Psoas muscle (tissue), 8 donors: ENCODE results near the gene LMX1A. TPM values are rescaled to one million over a fixed set of nuclear protein-coding genes. Genes with fewer than 3 reads are reported as not detected.

Experiments used
- ATAC-seq, 4 donors: fragments of 200-7000 bp; cut with Tn5 transposase; one replicate each; pipeline ENCODE4 v1.9.1; 2020; ENCODE audit warnings: moderate library complexity in 3 of 4, mild to moderate bottlenecking in 2 of 4
- DNase-seq, 2 donors: peaks; one replicate each; pipeline ENCODE4 v3.0.0-alpha.2; 2020
- H3K27ac ChIP-seq: fragments of 200-600 bp; one replicate; pipeline ENCODE4 v1.8.0; 2022
- H3K27me3 ChIP-seq, 3 donors: fragments of 200-600 bp in 1 of 3; one replicate each; pipeline versions ENCODE4 v1.6.1 to v1.8.0; 2013 to 2022; ENCODE audit warnings: low read length in 2 of 3, mild to moderate bottlenecking in 2 of 3, moderate library complexity in 1 of 3; ENCODE audit not compliant: insufficient read depth in 3 of 3
- H3K36me3 ChIP-seq, 2 donors: fragments of 200-600 bp in 1 of 2; one replicate each; pipeline versions ENCODE4 v1.6.1 to v1.8.0; 2013 to 2022; ENCODE audit warnings: low read depth in 1 of 2, mild to moderate bottlenecking in 1 of 2, moderate library complexity in 1 of 2; ENCODE audit not compliant: insufficient read depth in 1 of 2
- H3K4me1 ChIP-seq: fragments of 200-600 bp; one replicate; pipeline ENCODE4 v1.8.0; 2022
- H3K4me3 ChIP-seq: fragments of 200-600 bp; one replicate; pipeline ENCODE4 v1.8.0; 2022; ENCODE audit warnings: mild to moderate bottlenecking
- H3K9me3 ChIP-seq: fragments of 200-600 bp; one replicate; pipeline ENCODE4 v1.8.0; 2022
- WGBS, 3 donors: extraction: QIAGEN DNeasy Blood & Tissue Kit; methylation state at CpG; one replicate each; pipeline versions ENCODE4 v1.1.6 to v1.1.7; 2013; 5-methylcytosine and 5-hydroxymethylcytosine counted together
- intact Hi-C, 2 donors: fragments of 100-400 bp; cut with DNase I; formaldehyde crosslinking; loops; one replicate each; pipeline versions ENCODE4 v1.11.0 to v1.14.2; 2022
- polyA plus RNA-seq, 3 donors: library from polyadenylated mRNA; stranded (reverse); fragments of 200-250 nt; gene quantifications; one replicate each; pipeline ENCODE4 v1.2.3, GENCODE V29; 2013
- total RNA-seq, 4 donors: library from RNA; stranded (reverse); fragmentation: NEBNext Ultra II Directional in 2 of 4; extraction: Animal tissue kit (Norgen Biotek cat#: 25700) in 2 of 4; gene quantifications; one replicate each; pipeline versions ENCODE4 v1.2.1 to v1.2.4, GENCODE V29; 2021 to 2023
- TF ChIP-seq, protein P1 (sequence below): fragments of 200-600 bp; IDR thresholded peaks from one replicate; pipeline ENCODE4 v1.8.0; 2022; ENCODE audit warnings: antibody characterized with exemption
- donor health status: healthy with polysubstance abuse.
- donor health status: DM: no; HTN: no; CAD: no; lungs with moderate emphysema.
- donor health status: Bipolar disorder and iron deficiency.
- donor health status: healthy.
- donor health status: DM: yes; HTN: yes; CAD: no.
- donor health status: DM: no; HTN: no; CAD: no.
- donor health status: DM: no; HTN: no; CAD: no.
- donor health status: DM: yes; HTN: yes; CAD: no.

The LMX1A gene
- total and polyA plus RNA-seq, 7 donors, result 0.04 to 0.36 (median 0.16) TPM; not detected in 3

DNA sequence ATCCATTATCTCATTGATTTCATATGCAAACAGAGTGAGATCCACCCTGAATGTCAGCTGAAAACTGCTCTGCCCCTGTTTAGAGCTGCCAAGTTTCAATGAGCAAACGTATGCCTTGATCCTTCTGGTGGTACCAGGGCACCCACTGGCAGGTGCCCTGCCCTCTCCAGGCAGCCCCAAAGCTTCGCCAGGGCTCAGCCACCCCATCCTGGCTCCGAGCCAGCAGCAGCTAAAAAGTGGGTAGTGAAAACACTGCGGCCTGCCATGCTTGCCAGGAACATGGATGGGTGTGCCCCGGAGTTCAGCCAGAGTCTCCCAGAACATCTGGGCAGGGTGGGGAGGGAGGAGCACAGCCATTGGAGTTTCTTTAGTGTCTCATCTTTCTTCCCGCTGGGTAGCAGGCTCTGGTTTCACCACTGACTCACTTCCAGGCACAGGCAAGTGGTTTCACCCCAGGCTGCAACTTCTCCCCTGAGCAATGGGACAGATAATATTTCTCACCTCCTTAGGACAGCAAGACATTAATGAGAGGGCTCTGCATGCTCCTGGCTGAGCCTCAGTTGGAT lies 8.1 kb upstream of the LMX1A start:
- TF ChIP-seq, protein P1, sequence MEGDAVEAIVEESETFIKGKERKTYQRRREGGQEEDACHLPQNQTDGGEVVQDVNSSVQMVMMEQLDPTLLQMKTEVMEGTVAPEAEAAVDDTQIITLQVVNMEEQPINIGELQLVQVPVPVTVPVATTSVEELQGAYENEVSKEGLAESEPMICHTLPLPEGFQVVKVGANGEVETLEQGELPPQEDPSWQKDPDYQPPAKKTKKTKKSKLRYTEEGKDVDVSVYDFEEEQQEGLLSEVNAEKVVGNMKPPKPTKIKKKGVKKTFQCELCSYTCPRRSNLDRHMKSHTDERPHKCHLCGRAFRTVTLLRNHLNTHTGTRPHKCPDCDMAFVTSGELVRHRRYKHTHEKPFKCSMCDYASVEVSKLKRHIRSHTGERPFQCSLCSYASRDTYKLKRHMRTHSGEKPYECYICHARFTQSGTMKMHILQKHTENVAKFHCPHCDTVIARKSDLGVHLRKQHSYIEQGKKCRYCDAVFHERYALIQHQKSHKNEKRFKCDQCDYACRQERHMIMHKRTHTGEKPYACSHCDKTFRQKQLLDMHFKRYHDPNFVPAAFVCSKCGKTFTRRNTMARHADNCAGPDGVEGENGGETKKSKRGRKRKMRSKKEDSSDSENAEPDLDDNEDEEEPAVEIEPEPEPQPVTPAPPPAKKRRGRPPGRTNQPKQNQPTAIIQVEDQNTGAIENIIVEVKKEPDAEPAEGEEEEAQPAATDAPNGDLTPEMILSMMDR, result no peak
- no peak overlapping the region for H3K27ac ChIP-seq
- H3K27me3 ChIP-seq, result peaks cover 0 to 4% (median 0%) of the 10 kb centered on the region in 3 donors
- H3K4me3 ChIP-seq, result no peak overlapping the region
- H3K4me1 ChIP-seq, result no peaks in the 10 kb centered on the region
- H3K36me3 ChIP-seq, result no peaks in the 10 kb centered on the region
- intact Hi-C loops, result loop anchor here (2.0 to 5.0 kb wide), 2 partner anchors 106 to 222 kb away; no protein-coding TSS in a partner anchor
- DNase-seq (peak; percentile 77 to 93), ATAC-seq (peak; percentile 85 to 97 (median 90))
- no peaks in the 10 kb centered on the region for H3K9me3 ChIP-seq
- WGBS, 3 donors, result 5 to 23% (median 12%) methylated on average over 6 of the region's 6 CpGs

DNA sequence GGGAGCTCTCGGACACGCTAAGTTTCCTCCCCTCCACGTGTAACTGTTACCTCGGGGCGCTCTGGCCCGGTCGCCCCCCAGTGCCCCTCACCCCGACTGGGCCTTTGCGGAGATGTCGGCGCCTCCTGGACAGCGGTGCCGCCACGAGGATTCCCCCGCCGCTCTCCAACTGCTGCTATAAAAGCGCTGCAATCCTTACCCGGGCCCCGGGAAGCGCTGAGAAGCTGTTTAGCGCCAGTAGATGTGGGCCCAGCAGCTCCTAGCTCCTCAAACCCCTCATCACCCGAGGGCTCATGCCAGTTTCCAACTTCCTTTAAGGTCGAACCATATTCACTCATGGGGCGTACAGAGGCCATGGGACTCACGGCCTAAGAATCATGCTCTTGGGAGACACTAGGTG lies 361 bp upstream of the LMX1A start:
- H3K9me3 ChIP-seq, result no peaks in the 10 kb centered on the region
- ATAC-seq, result no peak
- H3K4me1 ChIP-seq, result peaks cover 13% of the 10 kb centered on the region
- peaks cover 3 to 65% (median 20%) of the 10 kb centered on the region in 3 donors for H3K27me3 ChIP-seq
- H3K4me3 ChIP-seq, result peak overlapping the region; percentile 67
- no peak overlapping the region for H3K27ac ChIP-seq
- WGBS, 3 donors, result 38 to 42% (median 40%) methylated on average over 19 to 25 of the region's 25 CpGs
- TF ChIP-seq, protein P1, result no peak
- no peaks in the 10 kb centered on the region for H3K36me3 ChIP-seq
- intact Hi-C loops, result no loop called here
- DNase-seq, result no peak

DNA sequence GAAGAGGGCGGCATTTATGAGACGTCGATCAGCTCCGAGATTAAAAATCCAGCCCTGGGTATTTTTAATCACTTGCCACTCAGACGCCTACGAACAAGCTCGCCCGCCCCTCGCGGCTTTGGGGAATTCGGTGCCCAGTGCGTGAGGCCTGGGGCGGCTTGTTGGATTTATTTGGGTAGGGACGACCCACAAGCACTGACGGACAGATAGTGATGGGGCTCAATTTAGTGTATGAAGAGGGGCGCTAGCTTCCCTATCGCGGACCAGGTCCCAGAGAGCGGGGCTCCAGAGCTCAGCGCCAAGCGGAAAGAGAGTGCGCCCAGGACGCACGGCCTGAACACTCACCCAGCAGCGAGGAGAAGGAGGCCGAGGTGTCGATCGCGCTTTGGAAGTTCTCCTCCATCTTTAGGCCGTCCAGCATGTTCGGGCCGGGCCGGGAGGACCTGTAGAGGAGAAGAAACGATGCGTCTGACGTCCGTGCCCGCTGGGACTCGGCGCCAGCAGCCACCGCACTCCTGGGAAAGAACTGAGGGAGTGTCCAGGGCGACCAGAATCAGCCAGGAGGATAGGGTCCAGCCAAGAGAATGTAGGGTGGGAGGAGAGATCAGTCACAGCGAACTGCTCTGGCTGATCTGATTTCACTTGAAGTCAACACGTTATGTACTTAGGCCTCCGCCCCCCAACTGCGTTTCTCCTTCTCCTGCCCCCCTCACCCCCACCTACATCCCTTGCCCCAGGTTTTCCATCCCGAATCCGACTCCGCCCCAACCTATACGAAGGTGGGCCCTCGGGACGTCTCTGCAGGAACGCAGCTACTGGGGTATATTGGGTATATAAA lies 1.2 kb downstream of the LMX1A start:
- Histone ChIP-seq H3K4me1 (peaks cover 13% of the 10 kb centered on the region), H3K27me3 (peaks cover 3 to 79% (median 20%) of the 10 kb centered on the region in 3 donors), H3K27ac (no peak overlapping the region), H3K9me3 (no peaks in the 10 kb centered on the region), H3K4me3 (peak overlapping the region; percentile 67), H3K36me3 (no peaks in the 10 kb centered on the region)
- ATAC-seq, result peak in 1 of 4 donors; percentile 20
- DNase-seq, result no peak
- TF ChIP-seq, protein P1, result no peak
- intact Hi-C loops, result no loop called here
- WGBS, 3 donors, result 31 to 41% (median 35%) methylated on average over 52 to 53 of the region's 53 CpGs

DNA sequence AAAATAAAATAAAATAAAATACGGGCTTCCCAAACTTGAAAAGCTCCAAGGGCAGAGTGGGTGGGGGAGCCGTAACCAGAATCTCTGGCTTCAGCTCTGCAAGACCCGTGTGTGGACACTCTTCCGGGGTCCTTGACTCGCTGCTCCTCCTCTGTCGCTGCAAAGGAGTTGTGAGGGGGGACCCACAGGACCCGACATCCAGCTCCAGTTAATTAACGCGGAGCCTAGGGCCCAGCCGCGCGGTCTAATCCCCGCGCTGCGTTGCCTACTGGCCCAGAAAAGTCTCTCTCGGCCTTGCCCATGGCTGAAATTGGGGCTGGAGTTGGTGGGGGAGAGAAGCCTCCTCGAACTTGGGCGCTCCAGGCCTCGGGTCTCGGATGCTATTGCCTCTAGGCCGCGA lies 1.8 kb downstream of the LMX1A start:
- no peaks in the 10 kb centered on the region for H3K9me3 ChIP-seq
- ATAC-seq (no peak), DNase-seq (no peak)
- H3K27me3 ChIP-seq, result peaks cover 3 to 82% (median 20%) of the 10 kb centered on the region in 3 donors
- no peak overlapping the region for H3K27ac ChIP-seq
- TF ChIP-seq, protein P1, result no peak
- H3K36me3 ChIP-seq, result no peaks in the 10 kb centered on the region
- WGBS, 3 donors, result 54 to 71% (median 58%) methylated on average over 22 of the region's 22 CpGs
- no peak overlapping the region for H3K4me3 ChIP-seq
- peaks cover 13% of the 10 kb centered on the region for H3K4me1 ChIP-seq
- intact Hi-C loops, result no loop called here
